Upper lobe of right lung (tissue), 1 donor: ENCODE measurements around the gene MRGPRX2. TPM values are rescaled to one million over a fixed set of nuclear protein-coding genes. Genes with fewer than 3 reads are reported as not detected.

Experiments
- ATAC-seq: fragments of 200-7000 bp; cut with Tn5 transposase; one replicate; pipeline ENCODE4 v1.9.1; 2020; ENCODE audit warnings: mild to moderate bottlenecking, moderate library complexity
- DNase-seq: peaks from one replicate; pipeline ENCODE4 v3.0.0-alpha.2; 2020
- H3K27ac ChIP-seq: fragments of 200-600 bp; one replicate; pipeline ENCODE4 v1.8.0; 2022
- H3K27me3 ChIP-seq: fragments of 200-600 bp; one replicate; pipeline ENCODE4 v1.8.0; 2022; ENCODE audit warnings: mild to moderate bottlenecking
- H3K36me3 ChIP-seq: fragments of 200-600 bp; one replicate; pipeline ENCODE4 v1.8.0; 2022
- H3K4me1 ChIP-seq: fragments of 200-600 bp; one replicate; pipeline ENCODE4 v1.8.0; 2022
- H3K4me3 ChIP-seq: fragments of 200-600 bp; one replicate; pipeline ENCODE4 v1.8.0; 2022; ENCODE audit warnings: mild to moderate bottlenecking
- H3K9me3 ChIP-seq: fragments of 200-600 bp; one replicate; pipeline ENCODE4 v1.8.0; 2022
- intact Hi-C: fragments of 100-400 bp; cut with DNase I; formaldehyde crosslinking; loops from one replicate; pipeline ENCODE4 v1.11.0; 2022
- long read RNA-seq: library from polyadenylated mRNA; unstranded; transcript quantifications from one replicate; pipeline ENCODE4 v2.0.0, GENCODE V29; 2021
- total RNA-seq: library from RNA; stranded (reverse); fragmentation: NEBNext Ultra II Directional; extraction: Animal tissue kit (Norgen Biotek cat#: 25700); gene quantifications from one replicate; pipeline ENCODE4 v1.2.1, GENCODE V29; 2021
- TF ChIP-seq, protein P1 (sequence below): fragments of 200-600 bp; IDR thresholded peaks from one replicate; pipeline ENCODE4 v1.8.0; 2022; ENCODE audit warnings: antibody characterized with exemption
- donor health status: DM: no; HTN: yes; CAD: no; lungs with severe emphysema.

MRGPRX2 gene
- not detected for total RNA-seq
- long read RNA-seq, result 0 reads

DNA sequence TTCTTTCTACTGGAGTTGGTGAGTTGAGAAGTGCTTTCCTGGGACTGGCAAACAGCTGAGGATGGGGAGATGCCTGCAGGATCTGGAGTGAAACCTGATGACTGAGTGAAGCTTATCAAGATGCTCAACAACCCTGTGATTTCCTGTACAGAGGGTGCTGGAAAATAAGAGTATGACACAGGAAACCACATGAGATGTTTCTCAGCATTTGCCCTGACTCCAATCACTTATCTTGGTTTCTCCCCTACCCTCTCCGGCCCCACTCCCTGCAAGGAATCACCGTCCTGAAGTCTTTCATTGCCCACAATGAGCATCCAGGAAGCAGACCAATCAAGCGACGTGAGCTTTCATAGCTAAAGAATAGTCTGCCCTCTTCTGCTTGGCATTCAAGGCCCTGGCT, at the start of gene MRGPRX2:
Gene MRGPRX2, minus strand, starts transcription at position 89 of the 400 bp plus-strand sequence. CDS start 4,315 bp downstream, outside the sequence.
- Histone ChIP-seq H3K27me3 (no peaks in the 10 kb centered on the region), H3K4me1 (no peaks in the 10 kb centered on the region), H3K27ac (no peak within 1 kb of the TSS), H3K4me3 (no peak within 1 kb of the TSS), H3K36me3 (no peaks in the 10 kb centered on the region), H3K9me3 (no peaks in the 10 kb centered on the region)
- intact Hi-C loops, result no loop called here
- no peak for DNase-seq
- TF ChIP-seq, protein P1, sequence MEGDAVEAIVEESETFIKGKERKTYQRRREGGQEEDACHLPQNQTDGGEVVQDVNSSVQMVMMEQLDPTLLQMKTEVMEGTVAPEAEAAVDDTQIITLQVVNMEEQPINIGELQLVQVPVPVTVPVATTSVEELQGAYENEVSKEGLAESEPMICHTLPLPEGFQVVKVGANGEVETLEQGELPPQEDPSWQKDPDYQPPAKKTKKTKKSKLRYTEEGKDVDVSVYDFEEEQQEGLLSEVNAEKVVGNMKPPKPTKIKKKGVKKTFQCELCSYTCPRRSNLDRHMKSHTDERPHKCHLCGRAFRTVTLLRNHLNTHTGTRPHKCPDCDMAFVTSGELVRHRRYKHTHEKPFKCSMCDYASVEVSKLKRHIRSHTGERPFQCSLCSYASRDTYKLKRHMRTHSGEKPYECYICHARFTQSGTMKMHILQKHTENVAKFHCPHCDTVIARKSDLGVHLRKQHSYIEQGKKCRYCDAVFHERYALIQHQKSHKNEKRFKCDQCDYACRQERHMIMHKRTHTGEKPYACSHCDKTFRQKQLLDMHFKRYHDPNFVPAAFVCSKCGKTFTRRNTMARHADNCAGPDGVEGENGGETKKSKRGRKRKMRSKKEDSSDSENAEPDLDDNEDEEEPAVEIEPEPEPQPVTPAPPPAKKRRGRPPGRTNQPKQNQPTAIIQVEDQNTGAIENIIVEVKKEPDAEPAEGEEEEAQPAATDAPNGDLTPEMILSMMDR, result no peak
- ATAC-seq, result no peak

- no peak overlapping the region for H3K4me3 ChIP-seq
- intact Hi-C loops, result no loop called here
- no peaks in the 10 kb centered on the region for H3K4me1 ChIP-seq
- TF ChIP-seq, protein P1, result no peak
- H3K9me3 ChIP-seq, result no peaks in the 10 kb centered on the region
- ATAC-seq (no peak), DNase-seq (no peak)
- no peak overlapping the region for H3K27ac ChIP-seq
- no peaks in the 10 kb centered on the region for H3K36me3 ChIP-seq
- no peaks in the 10 kb centered on the region for H3K27me3 ChIP-seq
These were observed 49.8 kb upstream of the MRGPRX2 start for GRCh38 chr11:19110295-19110694.

DNA sequence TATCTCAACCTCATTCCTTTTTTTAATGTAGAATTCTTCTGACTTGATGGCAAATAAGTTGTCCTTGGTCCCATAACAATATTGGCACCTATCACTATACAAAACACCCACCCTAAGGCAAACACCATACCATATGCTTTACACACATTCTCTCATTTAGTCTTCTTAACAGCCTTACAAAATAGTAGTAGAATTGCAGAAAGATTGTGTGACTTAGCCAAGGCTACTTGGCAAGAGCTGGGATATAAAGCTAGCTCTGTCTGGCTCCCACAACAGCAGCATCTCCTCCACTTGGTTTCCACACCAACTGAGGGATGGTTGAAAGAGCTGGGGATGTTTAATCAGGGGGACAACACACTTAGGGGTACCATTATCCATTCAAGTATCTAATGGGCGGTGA, 46.6 kb upstream of the MRGPRX2 start:
- DNase-seq (no peak), ATAC-seq (no peak)
- H3K27me3 ChIP-seq, result no peaks in the 10 kb centered on the region
- TF ChIP-seq, protein P1, result no peak
- H3K4me3 ChIP-seq, result no peak overlapping the region
- intact Hi-C loops, result no loop called here
- no peaks in the 10 kb centered on the region for H3K4me1 ChIP-seq
- H3K36me3 ChIP-seq, result no peaks in the 10 kb centered on the region
- no peaks in the 10 kb centered on the region for H3K9me3 ChIP-seq
- H3K27ac ChIP-seq, result no peak overlapping the region

DNA sequence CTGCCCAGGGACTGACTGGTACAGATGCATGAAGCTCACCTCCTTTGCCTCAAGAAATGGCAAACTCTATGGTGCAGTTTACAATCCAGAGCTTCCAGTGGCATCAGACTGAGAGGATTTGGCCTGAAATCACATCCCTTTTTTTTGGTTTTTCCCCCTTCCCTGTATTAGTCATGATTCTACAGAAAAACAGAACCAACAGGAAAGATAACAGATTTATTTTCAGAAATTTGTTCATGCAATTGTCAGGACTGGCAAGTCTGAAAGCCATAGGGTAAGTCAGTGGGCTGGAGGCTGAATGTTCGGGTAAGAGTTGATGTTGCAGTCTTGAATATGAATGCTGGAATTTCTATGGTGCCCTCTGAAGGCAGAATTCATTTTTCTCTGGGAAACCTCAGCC, 44.5 kb upstream of the MRGPRX2 start:
- H3K36me3 ChIP-seq, result no peaks in the 10 kb centered on the region
- intact Hi-C loops, result no loop called here
- no peak for ATAC-seq
- TF ChIP-seq, protein P1, result no peak
- no peaks in the 10 kb centered on the region for H3K27me3 ChIP-seq
- H3K4me3 ChIP-seq, result no peak overlapping the region
- H3K4me1 ChIP-seq, result no peaks in the 10 kb centered on the region
- no peaks in the 10 kb centered on the region for H3K9me3 ChIP-seq
- DNase-seq, result no peak
- H3K27ac ChIP-seq, result no peak overlapping the region

DNA sequence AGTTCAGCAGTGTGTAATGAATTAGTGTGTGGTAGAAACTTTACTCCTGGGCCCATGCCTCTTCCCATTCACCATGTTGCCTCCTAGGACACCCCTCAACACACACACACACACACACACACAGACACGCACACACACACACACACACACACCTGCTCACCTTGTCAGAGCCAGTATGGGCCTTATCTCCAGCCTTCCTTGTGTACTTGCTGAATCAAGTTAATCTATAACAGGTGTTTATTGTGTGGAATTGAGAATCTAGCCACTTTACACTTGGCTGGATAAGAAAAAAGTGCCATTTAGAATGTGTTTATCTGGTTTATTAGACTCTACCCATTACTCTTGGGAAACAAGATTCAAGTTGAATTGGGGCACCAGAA, 42.0 kb upstream of the MRGPRX2 start:
- DNase-seq (no peak), ATAC-seq (no peak)
- intact Hi-C loops, result no loop called here
- H3K36me3 ChIP-seq, result no peaks in the 10 kb centered on the region
- H3K9me3 ChIP-seq, result no peaks in the 10 kb centered on the region
- no peak overlapping the region for H3K27ac ChIP-seq
- H3K4me3 ChIP-seq, result no peak overlapping the region
- no peaks in the 10 kb centered on the region for H3K27me3 ChIP-seq
- no peaks in the 10 kb centered on the region for H3K4me1 ChIP-seq
- TF ChIP-seq, protein P1, result no peak
